ENCODE data around the gene SHISAL1. TPM values are rescaled to one million over a fixed set of nuclear protein-coding genes. Genes with fewer than 3 reads are reported as not detected.

Gene SHISAL1
- total RNA-seq, 1 experiment from 2014 or later = 1.1 TPM

- intact Hi-C loops (cut with micrococcal nuclease) = no loop called here
These were observed 87.6 kb downstream of the SHISAL1 start for GRCh38 chr22:44225091-44225689.

DNA sequence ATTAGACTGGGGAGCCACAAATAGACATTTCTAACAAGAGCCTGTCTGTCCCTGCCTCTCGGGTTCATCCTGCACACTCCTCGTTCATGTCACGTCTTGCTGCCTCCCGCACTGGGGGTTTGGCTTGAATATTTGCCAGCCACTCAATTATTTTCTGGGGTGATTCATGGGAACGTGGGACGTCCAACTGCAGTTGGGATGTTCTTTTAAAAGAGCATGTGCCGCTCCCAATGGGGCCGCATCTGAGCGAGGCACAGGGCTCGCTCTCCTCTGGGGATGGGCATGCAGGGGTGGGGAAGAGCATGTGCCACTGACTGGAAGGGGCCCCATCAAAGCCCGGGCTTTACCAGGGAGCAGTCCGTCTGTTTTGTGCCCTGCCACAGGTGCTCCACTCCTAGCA lies 88.6 kb downstream of the SHISAL1 start:
- BruUV-seq (replicated peaks) = no TSS peak
- H3K4me2 ChIP-seq (ENCODE audit: low read length) = no peak overlapping the region
- H3K27me3 ChIP-seq (ENCODE audit: low read length) = peaks cover 4% of the 10 kb centered on the region; the same call in 1 of the 2 replicates
- TF ChIP-seq, protein P1, sequence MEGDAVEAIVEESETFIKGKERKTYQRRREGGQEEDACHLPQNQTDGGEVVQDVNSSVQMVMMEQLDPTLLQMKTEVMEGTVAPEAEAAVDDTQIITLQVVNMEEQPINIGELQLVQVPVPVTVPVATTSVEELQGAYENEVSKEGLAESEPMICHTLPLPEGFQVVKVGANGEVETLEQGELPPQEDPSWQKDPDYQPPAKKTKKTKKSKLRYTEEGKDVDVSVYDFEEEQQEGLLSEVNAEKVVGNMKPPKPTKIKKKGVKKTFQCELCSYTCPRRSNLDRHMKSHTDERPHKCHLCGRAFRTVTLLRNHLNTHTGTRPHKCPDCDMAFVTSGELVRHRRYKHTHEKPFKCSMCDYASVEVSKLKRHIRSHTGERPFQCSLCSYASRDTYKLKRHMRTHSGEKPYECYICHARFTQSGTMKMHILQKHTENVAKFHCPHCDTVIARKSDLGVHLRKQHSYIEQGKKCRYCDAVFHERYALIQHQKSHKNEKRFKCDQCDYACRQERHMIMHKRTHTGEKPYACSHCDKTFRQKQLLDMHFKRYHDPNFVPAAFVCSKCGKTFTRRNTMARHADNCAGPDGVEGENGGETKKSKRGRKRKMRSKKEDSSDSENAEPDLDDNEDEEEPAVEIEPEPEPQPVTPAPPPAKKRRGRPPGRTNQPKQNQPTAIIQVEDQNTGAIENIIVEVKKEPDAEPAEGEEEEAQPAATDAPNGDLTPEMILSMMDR (conservative IDR thresholded peaks at IDR 0.05; ENCODE audit: low read depth, low read length) = no peak
- TF ChIP-seq EZH2 (IDR thresholded peaks at IDR 0.05; ENCODE audit: low read length, unreplicated experiment) (no peak), EZH2phosphoT487 (IDR thresholded peaks at IDR 0.05; ENCODE audit: borderline replicate concordance, low read length) (no peak)
- H3K79me2 ChIP-seq (ENCODE audit: low read length) = no peaks in the 10 kb centered on the region
- ATAC-seq (no peak), DNase-seq (no peak)
- H3F3A ChIP-seq (ENCODE audit: low read length, unreplicated experiment) = no peaks in the 10 kb centered on the region
- H3K27ac ChIP-seq (ENCODE audit: low read length) = no peak overlapping the region
- H3K9ac ChIP-seq (ENCODE audit: low read length) = no peak overlapping the region
- no peaks in the 10 kb centered on the region for H3K9me3 ChIP-seq (ENCODE audit: low read length)
- ChIA-PET CTCF (no interaction called here), POLR2A (ENCODE audit: unreplicated experiment) (no interaction called here)
- no peaks in the 10 kb centered on the region for H3K4me1 ChIP-seq (ENCODE audit: insufficient read depth, low read length)
- H3K9me2 ChIP-seq (replicated peaks; ENCODE audit: low read length) = no peaks in the 10 kb centered on the region
- H3K36me3 ChIP-seq (ENCODE audit: low read depth, low read length) = no peaks in the 10 kb centered on the region
- intact Hi-C loops (cut with micrococcal nuclease) = no loop called here
- H2AFZ ChIP-seq (ENCODE audit: low read length) = no peak overlapping the region
- H3K4me3 ChIP-seq (ENCODE audit: low read length) = no peak overlapping the region
- H4K20me1 ChIP-seq (ENCODE audit: low read length) = no peaks in the 10 kb centered on the region

More at GRCh38 chr22:44225091-44225689, 87.6 kb downstream of the SHISAL1 start:
- Histone ChIP-seq H3K36me3 (ENCODE audit: low read depth, low read length) (no peaks in the 10 kb centered on the region), H3K4me1 (ENCODE audit: insufficient read depth, low read length) (no peaks in the 10 kb centered on the region), H3K79me2 (ENCODE audit: low read length) (no peaks in the 10 kb centered on the region), H2AFZ (ENCODE audit: low read length) (no peak overlapping the region), H3K27ac (ENCODE audit: low read length) (no peak overlapping the region), H3K9me3 (ENCODE audit: low read length) (no peaks in the 10 kb centered on the region), H3F3A (ENCODE audit: low read length, unreplicated experiment) (no peaks in the 10 kb centered on the region), H3K4me3 (ENCODE audit: low read length) (no peak overlapping the region), H4K20me1 (ENCODE audit: low read length) (no peaks in the 10 kb centered on the region), H3K27me3 (ENCODE audit: low read length) (peaks cover 4% of the 10 kb centered on the region; the same call in 1 of the 2 replicates), H3K9ac (ENCODE audit: low read length) (no peak overlapping the region), H3K4me2 (ENCODE audit: low read length) (no peak overlapping the region), H3K9me2 (replicated peaks; ENCODE audit: low read length) (no peaks in the 10 kb centered on the region)
- no TSS peak for BruUV-seq (replicated peaks)
- no peak for DNase-seq
- TF ChIP-seq EZH2phosphoT487 (IDR thresholded peaks at IDR 0.05; ENCODE audit: borderline replicate concordance, low read length) (no peak), EZH2 (IDR thresholded peaks at IDR 0.05; ENCODE audit: low read length, unreplicated experiment) (no peak)
- TF ChIP-seq, protein P1 (conservative IDR thresholded peaks at IDR 0.05; ENCODE audit: low read depth, low read length) = no peak
- no peak for ATAC-seq
- ChIA-PET CTCF (no interaction called here), POLR2A (ENCODE audit: unreplicated experiment) (no interaction called here)

- H3K79me2 ChIP-seq (ENCODE audit: low read length) = no peaks in the 10 kb centered on the region
- H3K4me1 ChIP-seq (ENCODE audit: insufficient read depth, low read length) = no peaks in the 10 kb centered on the region
- H3K9ac ChIP-seq (ENCODE audit: low read length) = no peak overlapping the region
- no peak for DNase-seq
- H4K20me1 ChIP-seq (ENCODE audit: low read length) = no peaks in the 10 kb centered on the region
- no TSS peak for BruUV-seq (replicated peaks)
- CTCF ChIA-PET = no interaction called here
- no peaks in the 10 kb centered on the region for H3F3A ChIP-seq (ENCODE audit: low read length, unreplicated experiment)
- H3K4me2 ChIP-seq (ENCODE audit: low read length) = no peak overlapping the region
- no peak overlapping the region for H2AFZ ChIP-seq (ENCODE audit: low read length)
- TF ChIP-seq EZH2 (IDR thresholded peaks at IDR 0.05; ENCODE audit: low read length, unreplicated experiment) (no peak), EZH2phosphoT487 (IDR thresholded peaks at IDR 0.05; ENCODE audit: borderline replicate concordance, low read length) (no peak)
- TF ChIP-seq, protein P1 (conservative IDR thresholded peaks at IDR 0.05; ENCODE audit: low read depth, low read length) = no peak
- H3K4me3 ChIP-seq (ENCODE audit: low read length) = no peak overlapping the region
- no peaks in the 10 kb centered on the region for H3K9me3 ChIP-seq (ENCODE audit: low read length)
- H3K9me2 ChIP-seq (replicated peaks; ENCODE audit: low read length) = no peaks in the 10 kb centered on the region
- intact Hi-C loops (cut with micrococcal nuclease) = no loop called here
- POLR2A ChIA-PET (ENCODE audit: unreplicated experiment) = no interaction called here
- H3K27ac ChIP-seq (ENCODE audit: low read length) = no peak overlapping the region
- no peak for ATAC-seq
- H3K27me3 ChIP-seq (ENCODE audit: low read length) = peaks cover 4% of the 10 kb centered on the region; the same call in 1 of the 2 replicates
- H3K36me3 ChIP-seq (ENCODE audit: low read depth, low read length) = no peaks in the 10 kb centered on the region
These were observed 90.9 kb downstream of the SHISAL1 start for GRCh38 chr22:44221710-44222475.

Measured in PC-3 (cell line).